ENCODE results near the gene SIDT2.
"Not testable (repeated sequence)": the region's sequence is repeated elsewhere in the genome, so short reads cannot be mapped to it uniquely, and the experiment has no call there.

Gene SIDT2

DNA sequence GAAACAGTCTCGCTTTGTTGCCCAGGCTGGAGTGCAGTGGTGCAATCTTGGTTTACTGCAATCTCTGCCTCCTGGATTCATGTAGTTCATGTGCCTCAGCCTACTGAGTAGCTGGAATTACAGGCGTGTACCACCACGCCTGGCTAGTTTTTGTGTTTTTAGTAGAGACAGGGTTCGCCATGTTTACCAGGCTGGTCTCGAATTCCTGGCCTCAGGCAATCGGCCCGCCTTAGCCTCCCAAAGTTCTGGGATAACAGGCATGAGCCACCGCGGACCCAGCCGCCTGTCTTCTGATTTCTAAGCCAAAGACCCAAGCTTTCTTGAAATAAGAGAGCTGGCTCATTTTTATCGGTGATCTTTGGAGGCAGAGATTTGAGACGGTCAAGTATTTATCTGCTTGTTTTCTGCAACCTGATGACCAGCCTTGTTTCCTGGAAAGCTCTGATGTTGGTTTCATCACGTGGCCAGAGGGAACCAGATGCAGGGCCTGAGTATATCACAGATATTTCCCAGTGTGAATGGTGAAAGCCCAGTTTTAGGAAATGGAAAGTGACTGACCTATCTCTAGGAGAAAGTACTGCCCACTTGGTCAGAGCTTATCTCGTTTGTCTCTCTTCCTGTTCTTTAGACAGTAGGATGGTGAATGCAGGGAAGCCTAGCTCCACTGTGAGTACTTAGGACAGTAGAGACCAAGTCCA lies 5.7 kb upstream of the SIDT2 start:
- DNase-seq: peak; percentile 70 to 89 (median 75)

- no peak for DNase-seq
Measured at GRCh38 chr11:117175104-117175503, 3.4 kb upstream of the SIDT2 start.

GRCh38 chr11:117175781-117176180 lies 2.8 kb upstream of the SIDT2 start:
- no peak for DNase-seq

DNA sequence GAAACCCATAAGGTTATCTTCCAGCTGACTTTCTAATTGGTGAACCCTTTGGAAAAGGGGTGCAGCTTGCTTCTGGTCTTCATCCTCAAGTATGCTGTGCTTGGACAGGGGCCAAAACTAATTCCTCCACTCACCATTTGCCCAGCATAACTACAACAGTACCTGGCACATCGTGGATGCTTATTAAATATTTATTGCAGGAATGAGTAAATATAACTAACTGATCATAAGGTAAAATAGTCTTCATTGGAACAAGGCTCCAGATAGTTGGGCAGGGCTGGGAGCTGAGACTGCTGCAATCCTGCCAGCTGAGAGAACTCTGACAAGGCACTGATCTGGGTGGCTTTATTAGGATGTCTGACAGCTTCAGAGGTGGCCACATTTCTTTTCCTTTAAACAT lies 2.4 kb upstream of the SIDT2 start:
- DNase-seq: no peak

DNA sequence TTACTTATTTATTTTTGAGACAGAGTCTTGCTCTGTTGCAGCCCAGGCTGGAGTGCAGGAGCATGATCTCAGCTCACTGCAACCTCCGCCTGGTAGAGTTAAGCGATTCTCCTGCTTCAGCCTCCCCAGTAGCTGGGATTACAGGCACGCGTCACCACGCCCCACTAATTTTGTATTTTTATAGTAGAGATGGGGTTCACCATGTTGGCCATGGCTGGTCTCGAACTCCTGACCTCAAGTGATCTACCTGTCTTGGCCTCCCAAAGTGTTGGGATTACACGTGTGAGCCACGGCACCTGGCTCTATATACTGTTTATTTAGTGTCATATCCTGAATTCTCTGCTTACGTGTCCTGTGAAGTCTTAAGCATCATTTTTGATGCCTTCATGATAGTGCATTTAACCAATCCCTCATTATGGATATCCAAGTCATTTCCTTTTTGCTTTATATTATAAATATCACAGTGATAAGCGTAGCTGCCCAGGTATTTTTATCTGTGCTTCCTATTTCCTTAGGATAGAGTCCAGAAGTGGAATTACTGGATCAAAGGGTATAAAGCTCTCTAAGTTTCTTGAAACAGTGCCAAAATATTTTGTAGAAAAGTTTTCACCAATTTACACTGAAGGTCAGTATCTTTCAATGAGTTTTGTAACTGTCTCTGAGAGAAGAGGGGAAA lies 871 bp upstream of the SIDT2 start:
- DNase-seq: no peak

DNA sequence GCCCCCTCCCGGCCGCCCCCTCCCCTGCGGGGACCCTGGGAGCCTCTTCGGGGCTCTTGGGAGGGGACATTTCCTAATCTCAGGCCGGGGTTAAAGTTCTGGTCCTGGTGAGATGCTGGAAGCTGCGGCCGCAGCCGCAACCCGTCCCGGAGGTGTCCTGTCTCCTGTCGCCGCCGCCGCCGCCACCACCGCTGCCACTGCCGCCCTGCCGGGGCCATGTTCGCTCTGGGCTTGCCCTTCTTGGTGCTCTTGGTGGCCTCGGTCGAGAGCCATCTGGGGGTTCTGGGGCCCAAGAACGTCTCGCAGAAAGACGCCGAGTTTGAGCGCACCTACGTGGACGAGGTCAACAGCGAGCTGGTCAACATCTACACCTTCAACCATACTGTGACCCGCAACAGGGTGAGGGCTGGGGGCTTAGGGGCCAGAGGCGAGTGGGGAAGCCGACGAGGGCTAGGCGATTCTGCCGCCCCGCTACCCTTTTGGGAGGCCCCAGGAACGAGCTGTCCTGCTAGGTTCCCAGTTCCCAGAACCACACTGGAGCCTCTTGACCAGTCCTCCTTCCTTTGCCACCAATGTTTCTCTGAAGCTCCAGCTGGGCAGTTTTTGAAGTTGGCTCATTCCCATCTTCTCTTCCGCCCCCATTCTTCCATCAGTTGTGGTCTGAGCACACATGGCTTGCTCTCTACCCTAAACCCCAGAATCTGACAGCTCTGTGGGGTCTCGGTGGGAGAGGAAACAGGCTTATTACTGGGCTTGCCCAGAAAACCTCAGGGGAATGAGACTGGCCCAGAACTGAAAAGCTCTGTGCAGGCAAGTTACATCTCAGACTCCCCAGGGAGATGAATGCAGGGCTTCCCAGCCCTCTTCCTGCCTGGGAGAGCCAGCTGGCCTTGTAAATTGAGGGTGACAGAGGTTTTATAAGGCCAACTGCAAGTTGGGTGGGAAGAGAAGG lies 781 bp downstream of the SIDT2 start:
- peak; percentile 25 to 55 (median 28) for DNase-seq

DNA sequence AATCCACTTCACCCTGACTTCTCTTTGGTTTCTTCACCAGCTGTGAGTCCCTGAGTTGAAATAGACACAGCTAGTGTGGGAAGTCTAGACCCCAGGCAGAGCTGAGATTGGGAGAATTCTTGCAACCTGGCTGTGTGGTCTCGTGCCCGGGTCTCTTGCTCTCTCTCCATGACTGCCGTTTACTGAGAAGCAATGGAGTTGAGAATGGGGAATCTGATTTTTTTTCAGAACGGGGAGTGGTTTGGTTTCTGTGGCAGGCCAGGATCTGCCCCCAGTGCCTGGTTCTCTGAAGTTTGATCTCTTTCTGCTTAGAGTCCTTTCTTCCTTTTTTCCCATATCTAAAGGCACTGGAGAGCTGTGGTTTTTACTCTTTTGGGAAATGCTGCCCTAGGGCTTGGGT lies 1.5 kb downstream of the SIDT2 start:
- DNase-seq: peak; percentile 49 to 51 (median 49)

GRCh38 chr11:117180661-117181585 lies 2.4 kb downstream of the SIDT2 start:
- DNase-seq: peak; percentile 83 to 85 (median 85)

DNA sequence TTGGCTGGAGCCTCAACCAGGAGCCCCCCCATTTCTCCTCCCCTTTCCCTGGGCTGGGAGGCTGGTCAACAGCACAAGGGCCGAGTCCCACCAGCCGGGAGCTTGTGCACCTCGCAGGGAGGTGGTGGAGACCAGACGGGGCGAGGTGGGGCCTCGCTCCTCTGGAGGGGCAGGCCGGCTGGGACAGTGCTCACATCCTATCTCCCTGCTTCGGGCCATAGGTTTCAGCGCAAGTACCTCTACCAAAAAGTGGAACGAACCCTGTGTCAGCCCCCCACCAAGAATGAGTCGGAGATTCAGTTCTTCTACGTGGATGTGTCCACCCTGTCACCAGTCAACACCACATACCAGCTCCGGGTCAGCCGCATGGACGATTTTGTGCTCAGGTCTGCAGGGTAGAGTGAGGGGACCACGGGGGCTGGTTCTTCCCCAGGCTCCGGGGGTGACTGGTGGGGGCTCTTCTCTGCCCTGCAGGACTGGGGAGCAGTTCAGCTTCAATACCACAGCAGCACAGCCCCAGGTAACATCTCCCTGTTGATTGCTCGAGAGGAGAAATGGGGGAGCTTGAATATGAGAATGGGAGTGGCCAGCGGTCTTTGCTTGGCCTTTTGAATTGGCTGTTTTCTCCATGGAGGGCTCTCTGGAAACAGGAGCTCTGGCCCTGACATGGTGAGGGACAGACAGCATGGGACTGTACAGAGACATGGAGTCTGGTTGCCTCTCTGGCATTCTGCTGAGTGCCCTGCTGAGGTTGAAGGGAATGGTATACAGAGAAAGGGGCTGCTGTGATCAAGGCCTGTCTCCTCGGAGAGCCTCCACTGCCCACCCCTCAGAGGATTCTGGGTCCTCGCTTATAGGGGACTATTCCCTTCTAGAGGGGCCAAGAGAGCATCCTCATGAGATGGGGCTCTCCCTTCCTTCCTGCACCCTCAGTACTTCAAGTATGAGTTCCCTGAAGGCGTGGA lies 3.3 kb downstream of the SIDT2 start:
- DNase-seq: no peak

- DNase-seq: no peak
Measured at GRCh38 chr11:117182551-117182935, 4.0 kb downstream of the SIDT2 start.

GRCh38 chr11:117183178-117183577 lies 4.6 kb downstream of the SIDT2 start:
- not testable (repeated sequence) for DNase-seq

- DNase-seq: no peak
Measured at GRCh38 chr11:117183724-117184349, 5.3 kb downstream of the SIDT2 start.

DNA sequence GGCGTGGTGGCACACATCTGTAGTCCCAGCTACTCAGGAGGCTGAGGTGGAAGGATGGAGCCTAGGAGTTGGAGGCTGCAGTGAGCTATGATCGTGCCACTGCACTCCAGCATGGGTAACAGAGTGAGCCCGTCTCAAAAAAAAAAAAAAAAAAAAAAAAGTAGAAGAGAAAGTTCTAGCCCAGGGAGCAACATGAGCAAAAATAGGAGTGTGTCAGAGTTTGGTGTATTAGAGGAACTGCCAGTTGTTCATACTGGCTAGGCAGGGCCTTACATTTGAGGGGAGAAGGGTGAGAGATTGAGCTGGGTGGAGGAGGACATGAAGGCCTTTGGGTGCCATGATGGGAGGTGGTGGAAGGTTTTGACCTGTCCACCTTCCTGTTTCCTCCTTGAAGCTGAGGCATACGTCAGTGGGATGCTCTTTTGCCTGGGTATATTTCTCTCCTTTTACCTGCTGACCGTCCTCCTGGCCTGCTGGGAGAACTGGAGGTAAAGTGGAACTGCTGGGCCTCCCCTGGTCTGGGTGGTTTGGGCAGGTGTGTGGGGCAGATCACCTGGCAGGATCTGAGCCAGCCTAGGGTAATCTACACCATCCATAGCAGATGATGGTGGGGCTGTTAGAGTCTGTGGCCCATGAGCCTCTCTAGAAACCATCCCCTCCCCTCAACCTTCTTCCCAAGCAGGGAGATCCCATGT lies 7.3 kb downstream of the SIDT2 start:
- DNase-seq: peak; percentile 52 to 85 (median 79)

- no peak for DNase-seq
Measured at GRCh38 chr11:117186431-117186761, 7.9 kb downstream of the SIDT2 start.

DNA sequence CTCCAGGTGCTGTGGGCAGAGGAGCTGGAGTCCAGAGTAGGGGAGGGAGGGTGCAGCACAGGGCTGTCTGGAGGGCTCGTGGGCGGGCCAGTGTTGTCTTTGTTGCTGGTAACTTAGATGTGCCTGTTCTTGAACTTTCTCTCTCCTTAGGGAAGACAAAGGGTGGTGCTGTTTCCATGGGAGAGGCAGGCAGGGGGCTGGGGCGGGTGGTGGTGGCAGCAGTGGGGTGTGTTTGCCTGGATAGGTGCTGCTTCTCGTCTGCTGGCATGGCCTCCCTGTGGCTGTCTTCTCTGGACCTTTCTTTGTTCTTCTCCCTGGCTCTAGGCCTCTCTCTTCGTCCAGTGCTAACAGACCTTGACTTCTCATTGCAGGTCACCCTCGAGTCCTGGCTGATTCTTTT lies 8.5 kb downstream of the SIDT2 start:
- no peak for DNase-seq

GRCh38 chr11:117187428-117187798 lies 8.9 kb downstream of the SIDT2 start:
- no peak for DNase-seq

- DNase-seq: no peak
Measured at GRCh38 chr11:117187799-117188481, 9.4 kb downstream of the SIDT2 start.

- DNase-seq: peak; percentile 72 to 79 (median 75)
Measured at GRCh38 chr11:117188620-117189081, 10.1 kb downstream of the SIDT2 start.

- peak; percentile 91 to 97 (median 96) for DNase-seq
Measured at GRCh38 chr11:117189191-117189940, 10.8 kb downstream of the SIDT2 start.
